HCT116 (cell line): ENCODE results near the gene ZDHHC16. TPM values are rescaled to one million over a fixed set of nuclear protein-coding genes. Genes with fewer than 3 reads are reported as not detected.
A peak's percentile ranks its signal among the peaks of the same experiment; 100 is the strongest.

Experiments
- ATAC-seq: fragments of 200-7000 bp; cut with Tn5 transposase; 2 replicates; pipeline ENCODE4 v1.9.1; 2020; ENCODE audit warnings: mild to moderate bottlenecking, moderate library complexity
- BruUV-seq: library from RNA; stranded (reverse); fragments of 400-500 nt; replicated peaks from 2 replicates; lab custom pipeline; 2021; lab: Mats Ljungman, UMichigan
- CTCF ChIA-PET: fragments of 300-600 bp; sonication (Branson Sonifier 250); formaldehyde crosslinking; loops from one replicate; lab custom pipeline; 2021; ENCODE audit warnings: antibody characterized with exemption; lab: Charles Lee
- POLR2A ChIA-PET: fragments of 300-600, 350-600 bp; sonication (Branson Sonifier 250); formaldehyde crosslinking; loops from one replicate; lab custom pipeline; 2021; ENCODE audit warnings: antibody characterized with exemption; lab: Charles Lee
- RAD21 ChIA-PET, 2 experiments: fragments of 300-600 bp; sonication (Branson Sonifier 250); formaldehyde crosslinking; loops; one replicate each; lab custom pipeline; 2023; ENCODE audit warnings: low total read pairs in 2 of 2; ENCODE audit not compliant: uncharacterized antibody in 2 of 2, unreplicated experiment in 2 of 2, low non-redundant PET in 1 of 2; lab: Charles Lee
- DNase-seq: peaks from one replicate; pipeline ENCODE4 v3.0.0-alpha.2; 2010; ENCODE audit warnings: low read depth, low spot score
- H2AFZ ChIP-seq: fragments of 200-600 bp; shearing (Covaris generic), sonication (generic); 2 replicates; pipeline ENCODE4 v1.6.1; 2017; ENCODE audit warnings: low read depth, mixed run types, mixed read lengths, antibody characterized with exemption, low read length; ENCODE audit not compliant: poor library complexity, severe bottlenecking
- H3K27ac ChIP-seq: 2 replicates; pipeline ENCODE4 v1.5.1; 2012; ENCODE audit warnings: low read depth, low read length
- H3K27me3 ChIP-seq: fragments of 200-600 bp; sonication (generic); 2 replicates; pipeline ENCODE4 v1.6.1; 2016; ENCODE audit warnings: mixed run types, low read length, mixed read lengths; ENCODE audit not compliant: insufficient read depth
- H3K36me3 ChIP-seq, 2 experiments: fragments of 200-500 bp in 1 of 2; fragments of 200-600 bp in 1 of 2; sonication (Bioruptor generic) in 1 of 2; sonication (generic) in 1 of 2; 2 replicates each; pipeline versions ENCODE4 v1.5.1 to v1.6.1; 2014 to 2016; ENCODE audit warnings: low read length in 2 of 2, inconsistent platforms in 1 of 2, mixed read lengths in 1 of 2, mixed run types in 1 of 2; ENCODE audit not compliant: insufficient read depth in 2 of 2, control insufficient read depth in 1 of 2
- H3K4me1 ChIP-seq, 2 experiments: fragments of 200-600 bp in 1 of 2; sonication (generic) in 1 of 2; 2 replicates each; pipeline versions ENCODE4 v1.5.1 to v1.6.1; 2012 to 2017; ENCODE audit warnings: low read length in 2 of 2, inconsistent platforms in 1 of 2, mild to moderate bottlenecking in 1 of 2, mixed read lengths in 1 of 2, mixed run types in 1 of 2, moderate library complexity in 1 of 2; ENCODE audit not compliant: insufficient read depth in 2 of 2, control insufficient read depth in 1 of 2
- H3K4me2 ChIP-seq: fragments of 200-600 bp; sonication (generic); 2 replicates; pipeline ENCODE4 v1.6.1; 2017; ENCODE audit warnings: mixed run types, low read length, mixed read lengths
- H3K4me3 ChIP-seq, 2 experiments: fragments of 200-600 bp in 1 of 2; sonication (generic) in 1 of 2; replicated peaks in 1 of 2; 2 replicates each; pipeline ENCODE4 v1.5.1; 2011 to 2016; ENCODE audit warnings: low read length in 2 of 2, control low read depth in 1 of 2, low read depth in 1 of 2, mild to moderate bottlenecking in 1 of 2, mixed read lengths in 1 of 2, mixed run types in 1 of 2
- H3K79me2 ChIP-seq: fragments of 200-600 bp; sonication (generic); 2 replicates; pipeline ENCODE4 v1.6.1; 2017; ENCODE audit warnings: mild to moderate bottlenecking, mixed run types, low read length, moderate library complexity, mixed read lengths; ENCODE audit not compliant: insufficient read depth
- H3K9ac ChIP-seq: fragments of 200-600 bp; sonication (generic); 2 replicates; pipeline ENCODE4 v1.6.1; 2016; ENCODE audit warnings: low read length, mixed read lengths
- H3K9me2 ChIP-seq: fragments of 200-600 bp; sonication (generic), shearing (Covaris generic); 2 replicates; pipeline ENCODE4 v1.6.1; 2017; ENCODE audit warnings: mixed run types, mild to moderate bottlenecking, moderate library complexity; ENCODE audit not compliant: insufficient read depth
- H3K9me3 ChIP-seq, 2 experiments: fragments of 200-500 bp in 1 of 2; fragments of 200-600 bp in 1 of 2; sonication (Bioruptor generic) in 1 of 2; sonication (generic) in 1 of 2; 2 replicates each; pipeline ENCODE4 v1.6.1; 2014 to 2017; ENCODE audit warnings: low read length in 2 of 2, mixed read lengths in 2 of 2, inconsistent platforms in 1 of 2, low read depth in 1 of 2, mild to moderate bottlenecking in 1 of 2, mixed run types in 1 of 2, moderate library complexity in 1 of 2; ENCODE audit not compliant: control insufficient read depth in 1 of 2, insufficient read depth in 1 of 2
- H4K20me1 ChIP-seq: fragments of 200-600 bp; sonication (generic), shearing (Covaris generic); 2 replicates; pipeline ENCODE4 v1.6.1; 2017; ENCODE audit warnings: mixed run types, mild to moderate bottlenecking, moderate library complexity; ENCODE audit not compliant: insufficient read depth
- EGR1 ChIP-seq: IDR thresholded peaks from 2 replicates; pipeline ENCODE4 v1.6.1; 2012; ENCODE audit warnings: low read depth
- EZH2phosphoT487 ChIP-seq: fragments of 200-600 bp; IDR thresholded peaks from 2 replicates; pipeline ENCODE4 v1.6.1; 2018; ENCODE audit warnings: antibody characterized with exemption, borderline replicate concordance
- MAX ChIP-seq: IDR thresholded peaks from 2 replicates; pipeline ENCODE4 v1.6.1; 2012
- POLR2AphosphoS5 ChIP-seq: IDR thresholded peaks from 2 replicates; pipeline ENCODE4 v1.6.1; 2011; ENCODE audit warnings: mild to moderate bottlenecking, low read depth, low read length, moderate library complexity
- REST ChIP-seq: IDR thresholded peaks from 2 replicates; pipeline ENCODE4 v1.6.1; 2012; ENCODE audit warnings: low read depth
- SP1 ChIP-seq: IDR thresholded peaks from 2 replicates; pipeline ENCODE4 v1.6.1; 2012; ENCODE audit warnings: low read depth
- ZFX ChIP-seq: fragments of 450-650 bp; IDR thresholded peaks from 2 replicates; pipeline ENCODE4 v1.6.1; 2017
- ZNF274 ChIP-seq: fragments of 200-500 bp; sonication (Bioruptor generic); IDR thresholded peaks from 2 replicates; pipeline ENCODE4 v1.6.1; 2014; ENCODE audit warnings: mild to moderate bottlenecking, low read depth, low read length, inconsistent platforms
- intact Hi-C: fragments of 100-400 bp; cut with micrococcal nuclease; formaldehyde crosslinking; loops from 2 replicates; pipeline ENCODE4 v1.10.0; 2022
- total RNA-seq: library from RNA; stranded (reverse); gene quantifications from one replicate; pipeline ENCODE4 v1.2.1, GENCODE V29; 2021; ENCODE audit not compliant: unreplicated experiment

Gene ZDHHC16
- total RNA-seq, 1 experiment from 2014 or later = 34.0 TPM

GRCh38 chr10:97498841-97499560, 53.0 kb downstream of the ZDHHC16 start, which contains the start of gene UBTD1:
Gene UBTD1 (plus strand): TSS chr10:97498924. CDS start chr10:97499204, 280 bp downstream.
- DNase-seq (no peak), ATAC-seq (no peak; the same call in 1 of the 2 replicates)
- TF ChIP-seq ZNF274 (no peak), ZFX (no peak), EZH2phosphoT487 (no peak), REST (no peak), MAX (no peak), EGR1 (peak; percentile 57), POLR2AphosphoS5 (peak; percentile 67), SP1 (no peak)
- Histone ChIP-seq H3K36me3 (no peaks in the 10 kb centered on the region), H3K4me2 (peak within 1 kb of the TSS; percentile 81), H3K27ac (peak within 1 kb of the TSS; percentile 94), H4K20me1 (no peaks in the 10 kb centered on the region), H3K9me2 (no peaks in the 10 kb centered on the region), H3K79me2 (peaks cover 40% of the 10 kb centered on the region), H3K27me3 (no peaks in the 10 kb centered on the region), H3K4me3 (peak within 1 kb of the TSS; percentile 81 to 96), H2AFZ (peak within 1 kb of the TSS; percentile 18), H3K9me3 (no peaks in the 10 kb centered on the region), H3K4me1 (peaks cover 9 to 17% of the 10 kb centered on the region in 2 experiments; a peak in 3 of 4 replicates), H3K9ac (peak within 1 kb of the TSS; percentile 94)
- POLR2A ChIA-PET = interaction anchor here (0.9 to 1.3 kb wide), 2 partner anchors 13 to 72 kb away, joined by 3 to 4 read pairs; no protein-coding TSS in a partner anchor
- RAD21 ChIA-PET = no interaction called here
- intact Hi-C loops = loop anchor here (2.0 to 5.0 kb wide), 2 partner anchors 44 to 52 kb away; partner anchors contain the start of genes EXOSC1 and ZDHHC16
- BruUV-seq = no TSS peak
- CTCF ChIA-PET = interaction anchor here (0.7 to 1.1 kb wide), 3 partner anchors 35 to 114 kb away, joined by 3 to 4 read pairs (median 4); no protein-coding TSS in a partner anchor
